ENCODE measurements around the gene SPSB1.

Gene SPSB1

GRCh38 chr1:9270290-9270883 lies 22.3 kb upstream of the SPSB1 start:
- ATAC-seq, result no peak
- TF ChIP-seq ZNF565 (CRISPR knock-in tag; conservative IDR thresholded peaks at IDR 0.05; ENCODE audit: low read depth), result no peak
- TF ChIP-seq ZC3H10 (CRISPR knock-in tag; IDR thresholded peaks at IDR 0.05), result no peak
- no peak for TF ChIP-seq TCF4 (CRISPR knock-in tag; IDR thresholded peaks at IDR 0.05; ENCODE audit: borderline replicate concordance)
- TF ChIP-seq ZNF8 (CRISPR knock-in tag; IDR thresholded peaks at IDR 0.05), result no peak
- no peak for TF ChIP-seq ZFP30 (CRISPR knock-in tag; IDR thresholded peaks at IDR 0.05)
- TF ChIP-seq ZFP3 (CRISPR knock-in tag; IDR thresholded peaks at IDR 0.05), result no peak
- TF ChIP-seq TSHZ2 (CRISPR knock-in tag; IDR thresholded peaks at IDR 0.05), result no peak
- no peak for TF ChIP-seq CREB5 (CRISPR knock-in tag; IDR thresholded peaks at IDR 0.05; ENCODE audit: low read depth)

GRCh38 chr1:9271283-9271682 lies 21.4 kb upstream of the SPSB1 start:
- no peak for ATAC-seq
- no peak for TF ChIP-seq OSR1 (CRISPR knock-in tag; IDR thresholded peaks at IDR 0.05)
- no peak for TF ChIP-seq TSHZ2 (CRISPR knock-in tag; IDR thresholded peaks at IDR 0.05)
- no peak for TF ChIP-seq ZC3H10 (CRISPR knock-in tag; IDR thresholded peaks at IDR 0.05)
- TF ChIP-seq ZNF70 (CRISPR knock-in tag; IDR thresholded peaks at IDR 0.05), result no peak
- TF ChIP-seq ZNF565 (CRISPR knock-in tag; conservative IDR thresholded peaks at IDR 0.05; ENCODE audit: low read depth), result no peak
- no peak for TF ChIP-seq SNAI2 (CRISPR knock-in tag; IDR thresholded peaks at IDR 0.05)
- no peak for TF ChIP-seq ZFP3 (CRISPR knock-in tag; IDR thresholded peaks at IDR 0.05)

GRCh38 chr1:9271861-9272595 lies 20.7 kb upstream of the SPSB1 start:
- TF ChIP-seq SNAI2 (CRISPR knock-in tag; IDR thresholded peaks at IDR 0.05) (no peak), OSR1 (CRISPR knock-in tag; IDR thresholded peaks at IDR 0.05) (no peak), RARB (CRISPR knock-in tag; IDR thresholded peaks at IDR 0.05) (no peak)
- no peak for ATAC-seq

- no peak for ATAC-seq
- TF ChIP-seq ZFP3 (CRISPR knock-in tag; IDR thresholded peaks at IDR 0.05), result no peak
- no peak for TF ChIP-seq ZFP30 (CRISPR knock-in tag; IDR thresholded peaks at IDR 0.05)
- TF ChIP-seq CSRNP3 (CRISPR knock-in tag; IDR thresholded peaks at IDR 0.05), result no peak
- no peak for TF ChIP-seq OSR1 (CRISPR knock-in tag; IDR thresholded peaks at IDR 0.05)
- TF ChIP-seq CSDC2 (CRISPR knock-in tag; IDR thresholded peaks at IDR 0.05), result no peak
- no peak for TF ChIP-seq CREB5 (CRISPR knock-in tag; IDR thresholded peaks at IDR 0.05; ENCODE audit: low read depth)
- TF ChIP-seq PATZ1 (CRISPR knock-in tag; IDR thresholded peaks at IDR 0.05; ENCODE audit: borderline replicate concordance), result no peak
- TF ChIP-seq POU6F1 (CRISPR knock-in tag; IDR thresholded peaks at IDR 0.05; ENCODE audit: borderline replicate concordance, low read depth), result no peak
- TF ChIP-seq BACH2 (CRISPR knock-in tag; IDR thresholded peaks at IDR 0.05; ENCODE audit: borderline replicate concordance), result no peak
- TF ChIP-seq ZNF8 (CRISPR knock-in tag; IDR thresholded peaks at IDR 0.05), result no peak
- TF ChIP-seq TOX (CRISPR knock-in tag; IDR thresholded peaks at IDR 0.05; ENCODE audit: borderline replicate concordance), result no peak
- no peak for TF ChIP-seq GLIS3 (CRISPR knock-in tag; IDR thresholded peaks at IDR 0.05)
- TF ChIP-seq ISL1 (CRISPR knock-in tag; IDR thresholded peaks at IDR 0.05), result no peak
- no peak for TF ChIP-seq SNAI2 (CRISPR knock-in tag; IDR thresholded peaks at IDR 0.05)
- TF ChIP-seq ESRRG (CRISPR knock-in tag; IDR thresholded peaks at IDR 0.05), result no peak
- TF ChIP-seq RARB (CRISPR knock-in tag; IDR thresholded peaks at IDR 0.05), result no peak
Observed at GRCh38 chr1:9273177-9273576, 19.5 kb upstream of the SPSB1 start.
